ENCODE data around the gene PRUNE2.

PRUNE2 gene

DNA sequence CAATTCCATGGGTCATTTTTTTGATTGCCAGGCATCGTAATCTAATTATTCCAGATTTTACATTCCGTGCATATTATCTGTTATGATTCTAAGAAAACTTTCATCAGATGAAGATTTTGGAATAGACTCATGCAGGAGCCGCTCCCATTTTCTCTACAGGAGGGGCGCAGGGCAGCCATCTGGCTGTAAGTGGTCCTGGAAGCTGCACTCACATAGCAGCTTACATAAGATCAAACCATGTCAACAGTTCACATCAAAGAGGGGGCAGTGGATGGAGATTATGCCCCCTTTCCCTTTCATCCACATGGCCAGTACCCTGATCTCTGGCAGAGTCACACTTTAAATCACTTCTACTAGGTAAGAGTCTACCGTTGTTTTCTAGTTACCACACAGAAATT is 214.9 kb downstream of the PRUNE2 start:
- no peak for DNase-seq

GRCh38 chr9:76690246-76690972 is 215.5 kb downstream of the PRUNE2 start:
- no peak for DNase-seq

DNA sequence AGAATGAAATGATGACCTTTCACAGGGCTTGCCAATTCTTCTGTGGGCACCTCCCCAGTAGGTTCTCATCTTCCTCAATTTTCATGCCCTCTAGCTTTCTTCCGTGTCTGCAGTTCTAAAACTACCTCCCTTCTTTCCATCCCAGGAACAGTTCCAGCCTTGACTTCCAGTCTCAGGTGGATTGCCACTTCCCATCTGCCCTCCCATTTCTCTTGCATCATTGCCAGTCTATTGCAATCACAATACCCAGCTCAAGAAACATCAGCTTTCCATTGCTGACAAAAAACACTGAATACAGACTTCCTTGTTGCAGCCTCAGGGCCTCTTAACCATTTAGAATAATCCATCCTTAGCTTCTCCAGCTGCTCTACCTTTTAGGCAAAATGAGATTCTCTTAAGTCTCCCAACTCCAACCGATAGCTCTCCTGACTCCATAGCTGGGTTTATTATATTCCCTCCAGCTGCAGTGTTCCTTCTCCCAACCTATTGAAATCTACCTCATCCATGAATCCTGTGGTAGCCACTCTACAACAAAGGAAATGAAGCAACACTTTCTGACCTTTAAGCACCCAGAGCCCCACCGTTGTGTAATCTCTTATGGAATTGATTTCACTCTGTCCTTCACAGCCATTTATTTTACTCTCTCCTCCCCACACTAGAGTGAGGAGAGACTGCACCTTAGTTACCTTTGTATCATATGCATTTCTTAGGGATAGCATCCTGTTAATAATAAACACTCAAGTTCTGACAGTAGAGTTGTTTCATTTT is 217.3 kb downstream of the PRUNE2 start:
- no peak for DNase-seq

GRCh38 chr9:76687861-76688391 is 218.0 kb downstream of the PRUNE2 start:
- DNase-seq, result peak; percentile 46

DNA sequence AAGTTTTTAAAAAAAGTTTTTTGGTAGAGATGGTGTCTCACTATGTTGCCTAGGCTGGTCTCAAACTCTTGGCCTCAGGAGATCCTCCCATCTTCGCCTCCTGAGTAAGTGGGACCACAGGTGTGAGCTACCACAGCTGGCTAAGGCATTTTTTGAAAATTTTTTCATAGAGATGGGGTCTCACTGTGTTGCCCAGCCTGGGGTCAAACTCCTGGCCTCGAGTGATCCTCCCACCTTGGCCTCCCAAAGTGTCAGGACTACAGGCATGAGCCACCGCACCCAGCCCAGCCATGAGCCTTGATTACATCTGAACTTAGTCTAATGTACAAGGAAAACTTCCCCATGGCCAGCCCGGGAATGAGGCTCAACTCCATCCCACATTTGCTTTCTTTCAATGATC is 219.2 kb downstream of the PRUNE2 start:
- DNase-seq, result no peak

DNA sequence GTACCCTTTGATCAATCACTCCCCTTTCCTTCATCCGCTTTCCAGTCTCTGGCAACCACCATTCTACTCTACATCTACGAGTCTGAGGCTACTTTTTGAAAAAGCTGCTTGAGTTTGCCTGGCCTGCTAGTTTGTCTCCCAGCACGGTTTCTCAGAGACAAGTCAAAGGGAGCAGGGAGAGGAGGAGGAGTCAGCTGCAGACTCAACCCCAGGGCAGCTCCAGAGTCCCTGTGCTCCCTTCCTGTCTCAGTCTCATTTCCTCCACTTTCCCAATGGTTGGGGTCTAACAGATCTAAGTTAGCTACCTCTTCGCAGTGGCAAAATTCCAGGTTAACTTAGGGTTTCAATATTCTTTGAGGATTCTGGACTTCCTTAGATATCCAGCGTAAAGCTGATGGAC is 221.7 kb downstream of the PRUNE2 start:
- DNase-seq, result no peak

- no peak for DNase-seq
Observed at GRCh38 chr9:76681556-76681955, 224.4 kb downstream of the PRUNE2 start.

- DNase-seq, result no peak
Observed at GRCh38 chr9:76680716-76681425, 225.0 kb downstream of the PRUNE2 start.

DNA sequence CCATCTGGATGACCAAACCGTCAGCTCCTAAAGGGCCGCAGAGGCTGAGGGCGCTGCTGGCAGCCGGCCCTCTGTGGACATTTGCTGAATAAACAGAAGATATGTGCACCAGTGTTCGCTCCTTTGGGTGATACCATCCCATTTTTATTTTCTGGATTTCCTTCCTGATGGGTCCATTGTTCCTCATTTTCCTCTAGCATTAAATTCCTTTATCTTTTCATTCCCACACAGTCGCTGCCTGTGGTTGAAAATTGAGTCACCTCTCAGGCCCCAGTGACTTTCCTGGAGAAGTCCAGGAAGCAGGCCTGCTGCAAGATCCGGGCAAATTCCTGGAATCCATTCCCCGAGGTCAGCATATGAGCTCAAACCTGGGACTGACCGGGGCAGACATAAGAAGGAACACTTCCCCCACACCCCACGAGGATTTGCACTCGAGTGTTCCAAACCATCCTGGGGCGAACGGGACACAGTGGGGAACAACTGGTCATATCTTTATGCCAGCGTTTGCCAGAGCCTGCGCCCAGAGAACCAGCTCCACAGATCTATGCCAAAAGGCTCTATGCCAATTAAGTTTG is 228.3 kb downstream of the PRUNE2 start:
- peak; percentile 39 for DNase-seq

DNA sequence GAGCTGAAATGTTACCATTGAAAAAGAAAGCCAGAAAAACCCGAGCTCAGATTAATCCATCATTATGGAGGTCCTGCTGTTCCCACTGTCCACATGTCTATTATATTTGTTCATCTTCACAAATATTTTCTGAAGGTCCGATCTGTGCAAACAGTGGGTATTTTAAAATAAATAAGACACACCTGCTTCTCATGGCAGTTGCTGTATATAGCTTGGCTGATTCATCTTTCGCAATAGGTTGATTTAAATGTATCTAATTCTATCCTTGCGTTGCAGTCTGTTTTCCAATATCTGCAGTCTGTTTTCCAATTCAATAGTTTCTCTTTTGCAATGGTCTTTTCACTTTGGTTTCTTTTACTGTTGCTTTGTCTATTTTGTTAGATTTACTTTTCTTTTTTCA is 229.1 kb downstream of the PRUNE2 start:
- no peak for DNase-seq

DNA sequence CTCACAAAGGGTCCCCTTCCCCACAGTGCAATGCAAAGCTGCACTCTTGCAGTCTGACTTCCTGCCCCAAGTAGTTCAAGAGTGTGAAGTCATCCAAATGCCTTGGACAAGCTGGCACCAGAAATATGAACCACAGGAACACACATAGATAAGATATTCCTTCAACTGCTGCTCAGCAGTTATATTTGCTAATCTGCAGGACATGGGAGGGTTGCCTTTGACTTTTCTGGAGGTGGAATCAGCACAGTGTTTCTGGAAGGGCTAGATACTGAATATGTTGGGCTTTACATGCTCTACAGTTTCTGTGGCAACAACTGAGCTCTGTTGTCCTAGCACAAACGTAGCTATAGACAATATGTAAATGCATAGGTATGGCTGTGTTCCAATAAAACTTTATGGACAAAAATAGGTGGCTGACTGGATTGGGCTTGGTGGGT is 238.4 kb downstream of the PRUNE2 start:
- DNase-seq, result no peak

DNA sequence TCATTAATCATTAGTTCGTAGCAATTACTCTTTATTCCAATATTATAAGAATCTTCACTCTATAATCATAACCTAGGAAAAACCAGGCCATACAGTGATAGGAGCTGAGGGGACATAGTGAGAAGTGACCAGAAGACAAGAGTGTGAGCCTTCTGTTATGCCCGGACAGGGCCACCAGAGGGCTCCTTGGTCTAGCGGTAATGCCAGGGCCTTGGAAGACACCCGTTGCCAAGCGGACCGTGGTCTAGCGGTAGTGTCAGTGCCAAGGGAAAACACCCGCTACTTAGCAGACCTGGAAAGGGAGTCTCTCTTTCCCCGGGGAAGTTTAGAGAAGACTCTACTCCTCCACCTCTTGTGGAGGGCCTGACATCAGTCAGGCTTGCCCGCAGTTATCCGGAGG is 239.9 kb downstream of the PRUNE2 start:
- peak; percentile 43 for DNase-seq

- DNase-seq, result no peak
Observed at GRCh38 chr9:76665458-76665857, 240.5 kb downstream of the PRUNE2 start.

- no peak for DNase-seq
Observed at GRCh38 chr9:76664120-76664519, 241.8 kb downstream of the PRUNE2 start.

GRCh38 chr9:76662476-76663281 is 243.2 kb downstream of the PRUNE2 start:
- DNase-seq, result no peak

DNA sequence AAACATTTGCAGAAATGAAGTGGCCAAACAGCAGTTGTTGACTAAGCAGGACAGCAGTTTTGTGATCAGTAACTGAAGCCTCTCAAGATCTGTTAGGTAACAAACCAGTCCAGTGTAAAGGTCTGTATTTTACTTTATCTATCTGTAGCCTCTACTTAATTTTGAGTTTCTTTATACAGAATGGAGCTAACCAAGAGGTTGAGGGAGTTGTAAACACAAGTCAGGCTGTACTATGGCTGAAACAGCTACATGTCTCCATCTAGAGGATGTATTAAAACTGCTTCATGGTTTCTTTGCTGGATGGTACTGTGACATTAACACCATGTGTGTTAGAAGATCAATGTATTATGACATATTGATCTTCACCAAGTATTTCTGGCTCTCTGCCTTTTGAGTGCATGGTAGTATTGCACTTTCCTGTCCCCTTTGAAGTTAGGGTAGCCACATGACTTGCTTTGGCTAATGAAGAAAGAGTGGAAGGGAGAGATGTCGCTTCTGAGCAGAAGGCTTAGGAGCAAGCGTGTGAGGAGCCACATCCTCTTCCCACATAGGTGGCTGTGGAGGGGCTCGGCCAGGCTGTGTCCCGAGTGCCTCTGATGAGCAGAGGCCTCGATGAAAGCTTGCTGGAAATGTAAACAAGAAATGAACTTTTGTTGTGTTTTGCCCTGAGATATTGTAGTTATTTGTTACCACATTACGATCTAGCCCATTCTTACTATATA is 247.2 kb downstream of the PRUNE2 start:
- peak; percentile 65 for DNase-seq

- DNase-seq, result no peak
Observed at GRCh38 chr9:76657265-76657664, 248.6 kb downstream of the PRUNE2 start.

- DNase-seq, result peak; percentile 58
Observed at GRCh38 chr9:76655971-76656370, 249.9 kb downstream of the PRUNE2 start.

- no peak for DNase-seq
Observed at GRCh38 chr9:76655121-76655541, 250.8 kb downstream of the PRUNE2 start.

- DNase-seq, result peak; percentile 96
Observed at GRCh38 chr9:76654575-76654974, 251.3 kb downstream of the PRUNE2 start.

- DNase-seq, result peak; percentile 71
Observed at GRCh38 chr9:76654051-76654461, 251.9 kb downstream of the PRUNE2 start.

Measured in fibroblast of skin of abdomen (primary cell).